GM11168 (cell line): ENCODE measurements around the gene PSMD14.

Experiments used
- in situ Hi-C: fragments of 300-500 bp; cut with MboI; formaldehyde crosslinking; loops from one replicate; pipeline ENCODE4 v1.12.0; 2022; ENCODE audit warnings: low sequenced_read_pairs; ENCODE audit not compliant: unreplicated experiment

PSMD14 gene

DNA sequence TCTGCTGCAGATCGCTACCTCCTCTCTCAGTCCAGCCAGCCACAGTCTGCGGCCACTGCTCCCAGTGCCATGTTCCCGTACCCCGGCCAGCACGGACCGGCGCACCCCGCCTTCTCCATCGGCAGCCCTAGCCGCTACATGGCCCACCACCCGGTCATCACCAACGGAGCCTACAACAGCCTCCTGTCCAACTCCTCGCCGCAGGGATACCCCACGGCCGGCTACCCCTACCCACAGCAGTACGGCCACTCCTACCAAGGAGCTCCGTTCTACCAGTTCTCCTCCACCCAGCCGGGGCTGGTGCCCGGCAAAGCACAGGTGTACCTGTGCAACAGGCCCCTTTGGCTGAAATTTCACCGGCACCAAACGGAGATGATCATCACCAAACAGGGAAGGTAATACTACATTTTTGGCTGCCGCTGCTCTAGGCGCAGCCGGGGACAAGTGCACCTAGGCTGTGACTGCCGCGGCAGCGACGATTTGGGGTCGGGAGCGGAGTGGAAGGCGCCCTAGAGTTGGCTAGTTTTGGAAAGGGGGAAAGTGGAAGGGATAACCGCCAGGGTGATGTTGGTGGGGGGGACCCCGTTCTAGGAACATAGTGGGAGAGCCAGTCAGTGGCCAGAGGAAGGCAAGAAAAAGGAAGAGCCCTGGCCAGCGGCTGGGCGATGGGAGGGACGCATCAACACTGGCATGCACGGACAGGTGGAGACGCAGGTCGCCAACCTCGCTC lies 108.6 kb downstream of the PSMD14 start:
- in situ Hi-C loops: no loop called here

- in situ Hi-C loops: no loop called here
Observed at GRCh38 chr2:161417438-161418274, 109.4 kb downstream of the PSMD14 start.

GRCh38 chr2:161418275-161418714 lies 110.1 kb downstream of the PSMD14 start:
- in situ Hi-C loops: no loop called here

DNA sequence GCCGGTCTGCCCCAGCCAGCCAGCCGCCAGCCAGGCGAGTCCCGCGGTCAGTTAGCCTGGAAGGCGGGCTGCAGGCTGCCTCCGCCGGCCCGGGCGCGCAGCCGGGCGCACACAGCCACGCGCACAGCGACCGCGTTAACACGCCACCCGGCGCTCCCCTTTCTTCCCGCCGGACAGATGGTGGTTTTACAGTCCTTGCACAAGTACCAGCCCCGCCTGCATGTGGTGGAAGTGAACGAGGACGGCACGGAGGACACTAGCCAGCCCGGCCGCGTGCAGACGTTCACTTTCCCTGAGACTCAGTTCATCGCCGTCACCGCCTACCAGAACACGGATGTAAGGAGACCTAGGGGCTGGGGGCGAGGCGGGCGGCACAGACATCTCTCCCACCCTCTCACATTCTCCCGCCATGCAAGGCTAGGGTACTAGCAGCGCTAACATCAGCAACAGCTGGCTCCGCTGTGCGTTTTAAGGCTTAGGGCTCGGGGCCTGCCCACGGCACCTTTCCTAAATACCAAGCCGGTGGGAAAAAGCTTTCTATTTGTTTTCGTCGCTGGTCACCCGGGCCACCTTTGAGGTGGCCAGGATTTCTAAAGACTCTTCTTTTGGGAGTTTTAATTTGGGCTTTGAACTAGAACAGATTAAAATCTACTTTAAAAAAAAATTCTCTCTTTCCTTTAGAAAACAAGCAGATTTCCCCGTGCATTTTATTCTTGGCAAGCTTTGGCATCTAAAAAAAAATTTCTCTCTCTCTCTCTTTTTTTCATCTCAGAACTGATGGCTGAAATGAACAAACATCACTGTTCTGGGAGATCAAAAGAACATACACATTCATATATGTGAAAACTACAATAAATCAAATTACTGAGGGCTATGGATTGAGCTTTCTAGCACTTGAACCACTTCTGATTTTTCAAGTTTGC lies 110.8 kb downstream of the PSMD14 start:
- in situ Hi-C loops: no loop called here

- in situ Hi-C loops: no loop called here
Observed at GRCh38 chr2:161419638-161420190, 111.5 kb downstream of the PSMD14 start.

- in situ Hi-C loops: no loop called here
Observed at GRCh38 chr2:161420406-161421074, 112.3 kb downstream of the PSMD14 start.

- in situ Hi-C loops: no loop called here
Observed at GRCh38 chr2:161421686-161422085, 113.5 kb downstream of the PSMD14 start.

- in situ Hi-C loops: no loop called here
Observed at GRCh38 chr2:161422816-161423403, 114.7 kb downstream of the PSMD14 start.

DNA sequence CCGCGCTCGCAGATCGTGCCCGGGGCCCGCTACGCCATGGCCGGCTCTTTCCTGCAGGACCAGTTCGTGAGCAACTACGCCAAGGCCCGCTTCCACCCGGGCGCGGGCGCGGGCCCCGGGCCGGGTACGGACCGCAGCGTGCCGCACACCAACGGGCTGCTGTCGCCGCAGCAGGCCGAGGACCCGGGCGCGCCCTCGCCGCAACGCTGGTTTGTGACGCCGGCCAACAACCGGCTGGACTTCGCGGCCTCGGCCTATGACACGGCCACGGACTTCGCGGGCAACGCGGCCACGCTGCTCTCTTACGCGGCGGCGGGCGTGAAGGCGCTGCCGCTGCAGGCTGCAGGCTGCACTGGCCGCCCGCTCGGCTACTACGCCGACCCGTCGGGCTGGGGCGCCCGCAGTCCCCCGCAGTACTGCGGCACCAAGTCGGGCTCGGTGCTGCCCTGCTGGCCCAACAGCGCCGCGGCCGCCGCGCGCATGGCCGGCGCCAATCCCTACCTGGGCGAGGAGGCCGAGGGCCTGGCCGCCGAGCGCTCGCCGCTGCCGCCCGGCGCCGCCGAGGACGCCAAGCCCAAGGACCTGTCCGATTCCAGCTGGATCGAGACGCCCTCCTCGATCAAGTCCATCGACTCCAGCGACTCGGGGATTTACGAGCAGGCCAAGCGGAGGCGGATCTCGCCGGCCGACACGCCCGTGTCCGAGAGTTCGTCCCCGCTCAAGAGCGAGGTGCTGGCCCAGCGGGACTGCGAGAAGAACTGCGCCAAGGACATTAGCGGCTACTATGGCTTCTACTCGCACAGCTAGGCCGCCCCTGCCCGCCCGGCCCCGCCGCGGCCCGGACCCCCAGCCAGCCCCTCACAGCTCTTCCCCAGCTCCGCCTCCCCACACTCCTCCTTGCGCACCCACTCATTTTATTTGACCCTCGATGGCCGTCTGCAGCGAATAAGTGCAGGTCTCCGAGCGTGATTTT lies 115.5 kb downstream of the PSMD14 start:
- in situ Hi-C loops: no loop called here

GRCh38 chr2:161424394-161424769 lies 116.2 kb downstream of the PSMD14 start:
- in situ Hi-C loops: no loop called here

- in situ Hi-C loops: no loop called here
Observed at GRCh38 chr2:161424891-161425727, 116.9 kb downstream of the PSMD14 start.

- in situ Hi-C loops: no loop called here
Observed at GRCh38 chr2:161425728-161426454, 117.7 kb downstream of the PSMD14 start.

GRCh38 chr2:161426455-161426921 lies 118.3 kb downstream of the PSMD14 start:
- in situ Hi-C loops: no loop called here

GRCh38 chr2:161426922-161427663 lies 118.9 kb downstream of the PSMD14 start:
- in situ Hi-C loops: no loop called here

DNA sequence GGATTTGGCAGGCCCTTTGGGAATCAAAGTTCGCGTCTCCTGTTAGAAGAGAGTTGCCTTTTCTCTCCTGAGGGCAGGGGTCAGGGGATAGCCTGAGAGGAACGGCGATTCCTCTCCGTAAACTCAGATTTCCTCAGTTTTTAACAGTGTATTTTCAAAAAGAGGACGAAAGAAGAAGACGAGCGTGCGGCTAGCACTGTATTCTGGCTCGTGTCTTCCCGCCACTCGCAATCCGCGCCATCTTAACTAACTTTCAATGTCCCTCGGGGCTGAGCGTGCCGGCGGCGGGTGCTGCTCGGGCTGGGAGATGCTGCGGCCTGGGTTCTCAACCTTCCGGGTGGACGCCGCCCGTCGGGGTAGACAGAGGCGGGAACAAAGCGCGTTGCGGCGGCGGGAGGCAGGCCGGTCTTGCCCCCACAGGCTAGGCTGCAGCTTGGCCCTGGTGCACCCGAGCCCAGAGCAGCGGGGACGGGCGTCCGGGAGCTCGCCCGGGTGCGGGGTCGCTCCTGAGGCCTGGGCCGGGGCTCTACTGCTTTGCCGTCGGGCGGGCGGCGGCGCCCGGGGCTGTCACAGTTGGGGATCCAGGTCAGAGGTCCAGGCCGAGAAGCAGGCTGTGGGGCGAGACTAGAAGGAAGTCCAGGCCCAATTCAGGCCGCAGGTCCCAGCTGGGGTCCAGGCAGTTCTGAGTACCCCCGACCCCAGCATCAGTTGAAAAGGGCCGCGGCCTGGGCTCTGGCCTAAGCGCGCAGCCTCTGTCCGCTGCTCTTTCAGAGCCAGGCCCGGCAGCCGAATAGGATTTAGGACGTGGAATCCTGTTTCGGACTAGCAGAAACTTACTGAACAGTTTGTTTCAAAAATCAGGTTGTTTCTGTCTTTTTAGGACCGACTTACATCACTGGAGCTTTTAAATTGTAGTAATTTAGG lies 119.7 kb downstream of the PSMD14 start:
- in situ Hi-C loops: no loop called here
